CD4-positive, alpha-beta T cell treated with Interleukin-15 for 1 hour (primary cell): Measurements from ENCODE around the gene MEG3.

Source experiments
- DNase-seq: peaks from one replicate; pipeline ENCODE4 v3.0.0-alpha.2; 2020

MEG3 gene

GRCh38 chr14:100825713-100826331 is at the start of gene MEG3:
Gene MEG3 (plus strand): TSS chr14:100826118.
- no peak for DNase-seq

DNA sequence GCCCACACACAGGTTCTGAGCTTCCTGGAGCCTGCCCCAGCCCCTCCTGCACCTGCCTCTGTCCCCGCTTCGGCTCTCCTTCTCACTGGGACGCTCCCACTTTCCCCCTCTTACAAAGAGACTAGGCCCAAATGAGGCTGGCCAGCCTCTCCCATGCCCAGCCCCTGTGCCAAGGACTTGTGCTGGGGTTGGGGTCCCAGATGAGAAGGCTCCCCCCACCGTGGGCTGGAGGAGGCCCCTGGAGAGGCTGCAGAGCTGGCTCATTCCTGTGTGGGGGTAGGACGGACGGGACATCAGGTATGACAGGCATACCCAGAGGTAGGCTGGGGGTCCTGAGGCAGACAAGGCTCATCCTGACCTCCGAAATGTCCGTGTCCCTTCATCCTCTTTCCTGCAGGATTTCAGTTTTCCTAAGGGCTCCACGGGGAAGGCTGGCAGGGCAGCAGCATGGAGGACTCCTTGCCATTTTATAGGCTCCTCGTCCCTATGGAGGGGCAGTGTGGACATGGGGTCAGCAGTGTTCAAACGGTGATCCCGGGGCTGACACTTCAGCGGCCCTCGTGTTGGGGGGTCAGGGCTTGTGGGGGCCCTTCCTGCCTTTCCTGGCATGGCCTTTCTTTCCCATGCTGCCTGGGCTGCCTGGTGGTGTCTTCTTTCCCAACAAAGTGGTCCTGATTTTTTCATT is 49.1 kb upstream of the MEG3 start:
- DNase-seq = no peak

DNA sequence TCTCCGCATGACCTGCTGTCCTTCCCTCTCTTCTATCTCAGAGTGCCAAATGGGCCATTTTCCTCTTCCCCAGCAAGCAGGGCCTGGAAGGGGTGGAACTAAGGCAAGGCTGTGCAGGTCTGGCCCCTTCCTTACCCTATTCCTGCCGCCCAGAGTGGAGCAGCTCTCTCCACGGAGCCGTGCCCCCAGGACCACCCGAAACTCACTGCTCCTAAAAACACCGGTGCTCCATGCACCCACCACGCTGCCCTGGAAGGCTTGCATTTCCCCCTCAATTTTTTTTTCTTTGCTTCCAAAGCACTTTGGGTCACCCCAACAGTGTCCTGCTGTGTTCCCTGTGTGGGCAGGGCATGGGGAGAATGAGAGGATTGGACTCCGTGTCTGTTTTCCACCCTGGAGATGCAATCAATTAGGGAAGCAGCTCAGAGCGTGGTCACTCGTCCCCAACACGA is 48.5 kb upstream of the MEG3 start:
- DNase-seq = no peak

DNA sequence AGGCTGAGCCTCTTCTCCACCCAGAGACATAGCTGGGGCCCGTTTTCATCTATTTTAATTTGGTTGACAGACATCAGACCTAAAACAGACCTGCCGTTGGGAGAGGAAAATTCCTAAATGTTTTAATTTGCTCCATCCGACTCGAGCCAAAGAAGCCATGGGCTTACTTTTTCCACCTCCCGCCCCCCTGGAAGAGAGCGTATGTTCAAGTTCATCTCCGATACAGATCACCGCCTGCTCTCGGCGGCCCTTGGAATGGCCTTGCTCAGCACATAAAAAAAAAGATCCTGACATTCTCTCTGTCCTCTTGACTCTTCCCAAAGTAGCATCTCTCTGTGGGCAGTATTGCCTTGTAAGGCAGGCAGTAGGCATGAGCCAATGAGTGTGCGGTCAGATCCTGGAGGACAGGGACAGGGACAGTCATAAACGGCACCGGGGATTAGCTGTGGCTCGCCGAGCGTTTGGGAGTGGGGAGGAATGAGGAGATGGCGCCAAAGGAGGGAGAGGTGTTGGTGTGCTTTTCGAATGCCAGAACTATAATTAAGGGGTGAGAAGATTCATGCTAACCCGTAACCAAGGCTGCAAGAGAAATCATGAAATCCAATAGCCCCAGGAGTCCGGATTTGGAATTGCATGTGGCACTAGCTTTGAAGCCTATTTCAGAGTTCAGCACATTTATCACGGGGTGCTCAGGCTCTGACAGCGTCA is 47.9 kb upstream of the MEG3 start:
- DNase-seq = no peak

GRCh38 chr14:100778526-100778882 is 47.4 kb upstream of the MEG3 start:
- DNase-seq = no peak

DNA sequence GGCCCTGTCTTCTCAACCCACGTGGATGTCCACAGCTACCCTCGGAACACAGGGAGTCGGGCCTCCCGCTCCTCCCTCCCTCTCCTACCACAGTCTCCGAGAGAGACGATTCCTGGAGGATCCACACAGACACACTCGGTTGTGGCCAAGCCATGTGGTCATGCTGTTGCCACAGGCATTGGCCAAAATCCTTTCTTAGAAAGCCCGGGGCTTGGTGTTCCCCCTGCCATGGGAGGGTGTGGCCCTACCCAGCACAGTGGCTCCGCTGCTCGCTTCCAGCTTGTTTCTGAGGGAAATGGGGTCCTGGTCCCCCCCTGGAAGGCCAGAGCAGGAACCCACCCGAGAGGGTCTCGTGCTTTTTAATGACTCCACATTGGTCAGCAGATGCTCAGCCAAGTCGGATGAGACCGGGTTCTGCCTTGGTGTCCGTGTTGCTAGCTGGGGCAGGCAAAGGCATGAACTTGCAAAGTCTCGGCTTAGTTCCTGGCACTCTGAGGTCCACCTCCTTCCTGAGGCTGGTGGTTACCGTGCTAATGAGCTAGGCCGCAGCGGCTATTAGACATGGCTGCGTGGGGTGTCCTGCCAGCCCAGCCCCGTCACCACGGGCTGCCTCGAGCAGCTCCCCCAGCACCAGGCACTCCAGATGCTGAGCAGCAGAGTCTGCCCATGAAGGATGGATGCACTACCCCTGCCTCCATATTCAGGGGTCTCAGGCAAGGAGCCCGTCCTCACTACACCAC is 46.8 kb upstream of the MEG3 start:
- no peak for DNase-seq

GRCh38 chr14:100779691-100780080 is 46.2 kb upstream of the MEG3 start:
- DNase-seq = no peak

DNA sequence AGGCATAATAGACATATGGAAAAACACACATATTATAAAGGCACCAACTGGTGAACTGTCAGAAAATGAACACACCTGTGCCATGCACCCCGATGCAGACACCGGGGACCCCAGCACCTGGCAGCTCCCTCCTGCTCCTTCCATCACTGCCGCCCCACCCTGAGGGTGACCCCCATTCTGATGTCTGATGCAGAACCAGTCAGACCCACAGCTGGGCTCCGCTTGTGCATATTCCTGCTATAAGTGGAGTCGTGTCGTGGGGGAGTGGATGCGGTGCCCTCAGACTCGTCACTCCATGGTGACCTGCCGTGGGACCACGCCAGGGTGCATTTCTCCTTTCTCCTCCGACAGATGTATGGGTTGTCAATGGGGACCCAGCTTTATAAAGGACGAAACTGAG is 45.7 kb upstream of the MEG3 start:
- DNase-seq = no peak

- no peak for DNase-seq
Measured at GRCh38 chr14:100780646-100781355, 45.1 kb upstream of the MEG3 start.

- no peak for DNase-seq
Measured at GRCh38 chr14:100781952-100782351, 44.0 kb upstream of the MEG3 start.

DNA sequence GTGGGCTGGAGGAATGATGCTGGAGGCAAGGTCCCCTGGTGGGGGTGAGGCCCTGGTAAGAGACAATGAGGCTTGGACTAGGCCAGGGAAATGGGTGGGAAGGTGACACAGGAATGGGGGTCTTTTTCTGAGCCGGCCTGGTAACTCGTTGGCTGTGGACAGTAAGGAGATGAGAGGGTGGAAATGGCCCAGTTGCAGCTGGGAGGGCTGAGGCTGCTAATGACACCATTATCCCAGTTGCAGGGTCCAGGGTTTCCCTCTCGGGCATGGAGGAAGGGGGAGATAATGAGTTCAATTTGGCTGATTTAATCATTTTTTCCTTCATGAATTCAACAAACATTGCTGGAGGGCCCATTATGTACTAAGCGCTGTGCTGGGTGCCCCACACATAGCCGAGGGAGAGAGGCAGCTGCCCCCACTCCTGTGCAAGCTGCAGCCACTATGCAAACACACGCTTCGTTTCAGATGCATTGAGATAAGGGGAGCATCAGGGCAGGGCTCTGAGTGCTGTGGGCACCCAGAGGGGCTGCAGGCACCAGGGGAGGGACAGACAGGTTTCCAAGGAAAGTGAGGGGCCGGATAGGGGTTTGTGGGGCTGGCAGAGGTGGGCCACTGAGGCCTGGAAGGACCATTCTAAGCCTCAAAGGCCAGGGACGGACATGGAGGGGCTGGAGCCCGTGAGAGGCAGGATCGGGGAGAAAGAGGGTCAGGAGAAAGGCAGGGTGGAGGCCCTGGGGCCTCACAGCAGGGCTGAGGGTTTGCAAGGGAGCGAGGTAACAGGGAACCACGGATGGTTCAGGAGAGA is 43.2 kb upstream of the MEG3 start:
- DNase-seq = no peak

DNA sequence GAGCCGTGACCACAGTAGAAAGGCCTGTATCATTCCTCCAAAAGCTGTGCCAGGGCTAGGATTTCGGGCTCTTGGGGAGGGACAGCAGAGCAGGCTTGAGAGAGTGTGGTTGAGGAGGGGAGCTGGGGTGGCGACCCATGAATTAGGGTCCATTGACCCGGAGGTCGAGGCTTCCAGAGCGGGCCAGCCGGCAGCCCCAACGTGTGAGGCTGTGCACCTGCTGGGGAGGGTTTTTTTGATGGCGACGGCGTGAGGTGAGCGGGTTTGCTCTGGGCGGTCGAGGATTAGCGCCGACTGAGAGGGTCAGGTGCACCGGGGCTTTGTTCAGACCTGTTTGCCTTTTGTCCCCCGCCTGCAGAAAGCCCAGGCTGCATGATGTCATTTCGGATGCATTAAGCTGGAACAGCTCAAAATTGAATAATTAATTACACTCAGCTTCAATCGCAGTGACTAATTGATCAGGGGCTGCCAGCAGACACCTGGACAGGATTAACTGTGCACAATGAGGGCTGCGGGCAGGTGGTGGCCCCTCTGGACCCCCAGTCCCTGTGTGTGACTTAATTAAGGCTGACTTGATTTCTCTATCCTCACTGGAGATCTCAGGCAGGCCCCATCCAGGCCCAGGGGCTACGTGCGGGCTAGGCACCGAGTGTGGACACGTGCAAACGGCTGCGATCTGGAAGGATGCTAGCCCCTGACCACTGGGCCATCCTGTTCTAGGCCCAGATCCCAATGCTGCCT is 42.1 kb upstream of the MEG3 start:
- no peak for DNase-seq

- no peak for DNase-seq
Measured at GRCh38 chr14:100784523-100785337, 41.2 kb upstream of the MEG3 start.

DNA sequence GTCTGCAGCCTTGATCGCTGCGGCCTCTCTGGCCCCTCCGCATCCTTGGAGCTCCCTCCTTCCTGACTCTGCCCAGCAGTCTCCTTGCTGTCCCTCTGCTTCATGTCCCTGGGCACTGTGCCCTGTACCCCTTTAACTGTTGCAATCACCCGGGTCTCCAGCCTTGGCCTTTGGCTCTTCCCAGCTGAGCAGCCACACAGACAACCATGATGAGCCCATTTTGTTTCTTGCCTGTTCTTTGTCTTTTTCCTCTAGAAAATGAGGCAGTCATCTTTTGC is 40.6 kb upstream of the MEG3 start:
- DNase-seq = no peak

GRCh38 chr14:100785626-100786025 is 40.3 kb upstream of the MEG3 start:
- DNase-seq = no peak

DNA sequence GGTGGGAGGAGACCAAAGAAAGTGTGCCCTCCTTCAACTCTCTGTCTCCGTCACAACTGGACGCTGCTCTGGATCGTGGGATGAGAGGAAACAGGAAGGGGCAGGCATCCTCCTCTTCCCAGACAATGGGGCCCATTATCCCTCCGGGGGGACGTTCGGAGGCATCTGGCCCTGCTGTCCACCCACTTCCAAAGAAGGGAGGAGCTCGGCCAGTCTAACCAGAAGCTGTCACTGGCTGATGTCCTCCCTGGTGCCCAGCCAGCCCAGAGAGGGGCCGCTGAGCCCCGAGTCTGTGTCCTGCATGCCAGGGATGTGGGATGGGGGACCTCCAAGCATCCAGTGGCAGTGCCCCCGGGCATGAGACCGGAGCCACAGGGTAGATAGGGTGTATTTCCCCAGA is 39.8 kb upstream of the MEG3 start:
- no peak for DNase-seq

GRCh38 chr14:100786576-100787219 is 39.2 kb upstream of the MEG3 start:
- DNase-seq = no peak

DNA sequence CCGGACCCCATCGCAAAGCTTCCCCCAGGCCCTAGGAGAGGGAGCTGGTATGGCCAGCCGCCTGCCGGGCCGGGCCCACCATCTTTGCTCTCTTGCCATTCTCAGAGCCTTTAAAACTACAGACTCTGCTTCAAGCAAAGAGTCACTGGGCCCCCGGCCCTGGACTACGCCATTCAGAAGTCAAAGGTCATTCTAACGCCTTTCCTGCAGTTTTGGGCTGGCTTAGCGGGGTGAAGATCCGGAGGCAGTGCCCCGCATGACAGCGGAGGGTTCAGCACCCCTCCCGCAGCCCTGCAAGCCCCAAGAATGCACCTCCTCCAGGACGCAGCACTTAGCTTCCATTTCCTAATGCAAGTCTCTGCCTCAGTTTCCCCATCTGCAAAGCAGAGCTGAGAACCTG is 38.3 kb upstream of the MEG3 start:
- no peak for DNase-seq

DNA sequence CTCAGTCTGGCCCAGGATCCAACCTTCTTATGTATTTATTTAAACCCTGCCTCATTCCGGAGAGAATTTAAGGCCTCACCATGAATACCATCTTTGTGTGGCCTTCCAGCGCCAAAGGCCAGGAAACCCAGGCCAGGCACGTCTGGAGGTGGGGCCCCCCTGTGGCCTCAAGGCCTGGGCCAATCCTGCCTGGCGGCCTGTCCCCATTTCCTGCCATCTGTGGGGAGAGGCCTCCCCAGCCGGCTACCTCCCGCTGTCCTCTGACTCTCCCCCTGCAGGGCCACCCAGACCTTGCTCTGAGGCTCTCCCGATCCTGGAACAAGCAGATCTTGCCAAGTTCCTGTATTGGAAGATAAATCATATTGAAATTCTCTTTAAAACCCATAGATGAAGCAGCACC is 37.4 kb upstream of the MEG3 start:
- no peak for DNase-seq

GRCh38 chr14:100788942-100789341 is 37.0 kb upstream of the MEG3 start:
- DNase-seq = peak; percentile 7
